ENCODE data around the gene HNRNPUL1. TPM values are rescaled to one million over a fixed set of nuclear protein-coding genes. Genes with fewer than 3 reads are reported as not detected.

The HNRNPUL1 gene
- total RNA-seq, 2 experiments from 2014 or later = 194 to 360 TPM

GRCh38 chr19:41327576-41328156 is 63.5 kb downstream of the HNRNPUL1 start:
- no TSS peak for BruUV-seq (replicated peaks)
- no peak overlapping the region; the same call in 1 of the 2 replicates for H2AFZ ChIP-seq (ENCODE audit: low read length)
- H3K4me2 ChIP-seq (ENCODE audit: low read length) = peak overlapping the region; percentile 88
- peaks cover 53% of the 10 kb centered on the region for H3K4me1 ChIP-seq (ENCODE audit: insufficient read depth, low read length, poor library complexity, severe bottlenecking)
- peak; percentile 80 for DNase-seq (ENCODE audit: low spot score)
- ChIA-PET CTCF (ENCODE audit: unreplicated experiment) (interaction anchor here (0.7 kb wide), 1 partner anchor 25 kb away, joined by 4 read pairs; no protein-coding TSS in a partner anchor), POLR2A (interaction anchor here (1.1 to 1.2 kb wide), 3 partner anchors 25 to 111 kb away, joined by 3 to 4 read pairs (median 4); no protein-coding TSS in a partner anchor)
- peak overlapping the region; percentile 61 for H3K4me3 ChIP-seq (ENCODE audit: low read depth, low read length, poor library complexity, severe bottlenecking)
- H3K79me2 ChIP-seq (ENCODE audit: insufficient read depth, low read depth, low read length) = no peaks in the 10 kb centered on the region
- no peak for TF ChIP-seq EZH2phosphoT487 (IDR thresholded peaks at IDR 0.05; ENCODE audit: borderline replicate concordance, low read depth, low read length)
- no peak for TF ChIP-seq CTCF (conservative IDR thresholded peaks at IDR 0.05; ENCODE audit: low read length)
- no peaks in the 10 kb centered on the region for H3K9me3 ChIP-seq (ENCODE audit: low read length)
- peak overlapping the region; percentile 79 for H3K27ac ChIP-seq (ENCODE audit: low read depth, low read length, poor library complexity, severe bottlenecking)
- H3K36me3 ChIP-seq (ENCODE audit: insufficient read depth, low read length) = peaks cover 55% of the 10 kb centered on the region
- no peaks in the 10 kb centered on the region for H4K20me1 ChIP-seq (ENCODE audit: insufficient read depth, low read length)
- no peaks in the 10 kb centered on the region for H3K9me2 ChIP-seq (ENCODE audit: insufficient read depth, low read length)
- intact Hi-C loops (cut with micrococcal nuclease; ENCODE audit: unreplicated experiment) = loop anchor here (1.0 to 2.0 kb wide), 3 partner anchors 17 to 63 kb away; partner anchors contain the start of genes CCDC97 and HNRNPUL1

GRCh38 chr19:41328157-41328841 is 64.1 kb downstream of the HNRNPUL1 start:
- no peak for TF ChIP-seq CTCF (conservative IDR thresholded peaks at IDR 0.05; ENCODE audit: low read length)
- TF ChIP-seq EZH2phosphoT487 (IDR thresholded peaks at IDR 0.05; ENCODE audit: borderline replicate concordance, low read depth, low read length) = no peak
- no peak for DNase-seq (ENCODE audit: low spot score)
- POLR2A ChIA-PET = interaction anchor here (1.1 kb wide), 1 partner anchor 111 kb away, joined by 3 read pairs; no protein-coding TSS in a partner anchor
- BruUV-seq (replicated peaks) = no TSS peak
- intact Hi-C loops (cut with micrococcal nuclease; ENCODE audit: unreplicated experiment) = no loop called here
- Histone ChIP-seq H3K4me1 (ENCODE audit: insufficient read depth, low read length, poor library complexity, severe bottlenecking) (peaks cover 53% of the 10 kb centered on the region), H3K9me3 (ENCODE audit: low read length) (no peaks in the 10 kb centered on the region), H3K4me2 (ENCODE audit: low read length) (peak overlapping the region; percentile 88), H3K4me3 (ENCODE audit: low read depth, low read length, poor library complexity, severe bottlenecking) (peak overlapping the region; percentile 61), H3K79me2 (ENCODE audit: insufficient read depth, low read depth, low read length) (no peaks in the 10 kb centered on the region), H4K20me1 (ENCODE audit: insufficient read depth, low read length) (no peaks in the 10 kb centered on the region), H2AFZ (ENCODE audit: low read length) (no peak overlapping the region; the same call in 1 of the 2 replicates), H3K27ac (ENCODE audit: low read depth, low read length, poor library complexity, severe bottlenecking) (peak overlapping the region; percentile 79), H3K36me3 (ENCODE audit: insufficient read depth, low read length) (peaks cover 57% of the 10 kb centered on the region), H3K9me2 (ENCODE audit: insufficient read depth, low read length) (no peaks in the 10 kb centered on the region)
- CTCF ChIA-PET (ENCODE audit: unreplicated experiment) = interaction anchor here (0.6 kb wide), 1 partner anchor 60 kb away, joined by 5 read pairs; no protein-coding TSS in a partner anchor

All from OCI-LY7 (cell line).